Neutrophil (primary cell): Measurements from ENCODE around the gene HPCAL4.

Experiments used
- H3K27ac ChIP-seq: fragments of 200-600 bp; sonication (generic); 2 replicates; pipeline ENCODE4 v1.5.1; 2016; ENCODE audit warnings: mild to moderate bottlenecking, moderate library complexity
- H3K27me3 ChIP-seq: fragments of 200-600 bp; sonication (generic); 2 replicates; pipeline ENCODE4 v1.6.0; 2016; ENCODE audit warnings: mild to moderate bottlenecking
- H3K36me3 ChIP-seq: fragments of 200-600 bp; sonication (generic); 2 replicates; pipeline ENCODE4 v1.5.1; 2017
- H3K4me1 ChIP-seq, 2 experiments: fragments of 200-600 bp in 1 of 2; sonication (generic) in 1 of 2; 1 replicate in 1 of 2; 2 replicates in 1 of 2; pipeline versions ENCODE4 v1.5.1 to v1.6.1; 2013 to 2016; ENCODE audit warnings: low read depth in 1 of 2, low read length in 1 of 2, mild to moderate bottlenecking in 1 of 2, moderate library complexity in 1 of 2; ENCODE audit not compliant: control insufficient read depth in 1 of 2, insufficient read depth in 1 of 2
- H3K4me3 ChIP-seq, 2 experiments: fragments of 200-600 bp in 1 of 2; sonication (generic) in 1 of 2; 1 replicate in 1 of 2; 2 replicates in 1 of 2; pipeline ENCODE4 v1.5.1; 2013 to 2016; ENCODE audit warnings: low read depth in 1 of 2, low read length in 1 of 2, mild to moderate bottlenecking in 1 of 2, moderate library complexity in 1 of 2
- H3K9me3 ChIP-seq: fragments of 200-600 bp; sonication (generic); 2 replicates; pipeline ENCODE4 v1.5.1; 2016
- CTCF ChIP-seq: fragments of 200-600 bp; sonication (generic); IDR thresholded peaks from 2 replicates; pipeline ENCODE4 v1.5.1; 2016; ENCODE audit warnings: antibody characterized with exemption

The HPCAL4 gene

GRCh38 chr1:39726600-39726999, 35.4 kb upstream of the HPCAL4 start:
- Histone ChIP-seq H3K4me1 (no peaks in the 10 kb centered on the region), H3K36me3 (no peaks in the 10 kb centered on the region), H3K27ac (no peak overlapping the region), H3K4me3 (no peak overlapping the region), H3K27me3 (peaks cover 100% of the 10 kb centered on the region), H3K9me3 (no peaks in the 10 kb centered on the region)
- no peak for TF ChIP-seq CTCF

GRCh38 chr1:39722495-39722894, 31.3 kb upstream of the HPCAL4 start:
- peaks cover 13 to 18% of the 10 kb centered on the region in 2 experiments for H3K4me1 ChIP-seq
- H3K36me3 ChIP-seq: no peaks in the 10 kb centered on the region
- no peak overlapping the region for H3K4me3 ChIP-seq
- no peaks in the 10 kb centered on the region for H3K9me3 ChIP-seq
- H3K27ac ChIP-seq: no peak overlapping the region
- H3K27me3 ChIP-seq: peaks cover 68% of the 10 kb centered on the region
- TF ChIP-seq CTCF: no peak

- H3K4me3 ChIP-seq: no peak overlapping the region
- TF ChIP-seq CTCF: no peak
- H3K9me3 ChIP-seq: no peaks in the 10 kb centered on the region
- H3K36me3 ChIP-seq: no peaks in the 10 kb centered on the region
- H3K27ac ChIP-seq: no peak overlapping the region
- H3K4me1 ChIP-seq: peaks cover 15 to 21% of the 10 kb centered on the region in 2 experiments
- peaks cover 60% of the 10 kb centered on the region for H3K27me3 ChIP-seq
Observed at GRCh38 chr1:39721664-39722063, 30.4 kb upstream of the HPCAL4 start.

GRCh38 chr1:39720094-39720999, 29.1 kb upstream of the HPCAL4 start:
- Histone ChIP-seq H3K4me3 (no peak overlapping the region), H3K9me3 (no peaks in the 10 kb centered on the region), H3K4me1 (peaks cover 22 to 34% of the 10 kb centered on the region in 2 experiments), H3K36me3 (no peaks in the 10 kb centered on the region), H3K27ac (no peak overlapping the region), H3K27me3 (peaks cover 47% of the 10 kb centered on the region)
- peak; percentile 70 for TF ChIP-seq CTCF

- no peak for TF ChIP-seq CTCF
- Histone ChIP-seq H3K9me3 (no peaks in the 10 kb centered on the region), H3K4me3 (no peak overlapping the region), H3K36me3 (no peaks in the 10 kb centered on the region), H3K4me1 (peaks cover 46 to 57% of the 10 kb centered on the region in 2 experiments), H3K27me3 (peaks cover 21% of the 10 kb centered on the region), H3K27ac (no peak overlapping the region)
Observed at GRCh38 chr1:39717809-39718208, 26.6 kb upstream of the HPCAL4 start.
